GM18526 (cell line): ENCODE results near the gene PRDM4.

Source experiments
- POLR2A ChIP-seq: IDR thresholded peaks from 3 replicates; pipeline ENCODE4 v1.6.1; 2011; ENCODE audit not compliant: insufficient read length; ENCODE audit errors: extremely low read depth

PRDM4 gene

GRCh38 chr12:107760809-107761501, at the start of gene PRDM4:
Gene PRDM4, minus strand, starts transcription at chr12:107761137. Its CDS starts 622 bp downstream, at chr12:107760515.
- peak; percentile 85 for TF ChIP-seq POLR2A

GRCh38 chr12:107807471-107808150, 46.7 kb upstream of the PRDM4 start:
- no peak for TF ChIP-seq POLR2A

- TF ChIP-seq POLR2A = no peak
Measured at GRCh38 chr12:107805488-107806180, 44.7 kb upstream of the PRDM4 start.

- TF ChIP-seq POLR2A = no peak
Measured at GRCh38 chr12:107803092-107803491, 42.2 kb upstream of the PRDM4 start.

GRCh38 chr12:107801150-107801549, 40.2 kb upstream of the PRDM4 start:
- TF ChIP-seq POLR2A = no peak

- TF ChIP-seq POLR2A = no peak
Measured at GRCh38 chr12:107798580-107798979, 37.6 kb upstream of the PRDM4 start.

GRCh38 chr12:107794451-107794850, 33.5 kb upstream of the PRDM4 start:
- TF ChIP-seq POLR2A = no peak

- TF ChIP-seq POLR2A = no peak
Measured at GRCh38 chr12:107791465-107792089, 30.6 kb upstream of the PRDM4 start.

- no peak for TF ChIP-seq POLR2A
Measured at GRCh38 chr12:107788690-107789458, 27.9 kb upstream of the PRDM4 start.

- no peak for TF ChIP-seq POLR2A
Measured at GRCh38 chr12:107788281-107788680, 27.3 kb upstream of the PRDM4 start.

- TF ChIP-seq POLR2A = no peak
Measured at GRCh38 chr12:107783406-107784376, 22.8 kb upstream of the PRDM4 start.

- TF ChIP-seq POLR2A = no peak
Measured at GRCh38 chr12:107782067-107782466, 21.1 kb upstream of the PRDM4 start.

- no peak for TF ChIP-seq POLR2A
Measured at GRCh38 chr12:107780298-107780697, 19.4 kb upstream of the PRDM4 start.
